ENCODE measurements around the gene TMEM63B.

DNA sequence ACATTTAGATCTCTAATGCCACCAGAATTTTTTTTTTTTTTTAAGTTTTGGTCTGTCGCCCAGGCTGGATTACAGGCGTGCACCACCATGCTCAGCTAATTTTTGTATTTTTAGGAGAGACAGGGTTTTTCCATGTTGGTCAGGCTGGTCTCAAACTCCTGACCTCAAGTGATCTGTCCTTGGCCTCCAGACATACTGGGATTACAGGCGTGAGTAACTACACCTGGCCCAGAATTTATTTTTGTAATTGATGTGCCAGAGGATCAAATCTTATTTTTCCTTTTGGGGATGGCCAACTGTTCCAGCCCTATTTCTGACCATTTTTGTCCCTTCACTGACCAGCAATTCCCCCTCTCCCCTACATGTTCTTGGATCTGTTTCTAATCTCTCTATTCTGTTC, 71.3 kb downstream of the TMEM63B start:
- TF ChIP-seq POLR2A (IDR thresholded peaks at IDR 0.05), result no peak
- TF ChIP-seq, protein P1, sequence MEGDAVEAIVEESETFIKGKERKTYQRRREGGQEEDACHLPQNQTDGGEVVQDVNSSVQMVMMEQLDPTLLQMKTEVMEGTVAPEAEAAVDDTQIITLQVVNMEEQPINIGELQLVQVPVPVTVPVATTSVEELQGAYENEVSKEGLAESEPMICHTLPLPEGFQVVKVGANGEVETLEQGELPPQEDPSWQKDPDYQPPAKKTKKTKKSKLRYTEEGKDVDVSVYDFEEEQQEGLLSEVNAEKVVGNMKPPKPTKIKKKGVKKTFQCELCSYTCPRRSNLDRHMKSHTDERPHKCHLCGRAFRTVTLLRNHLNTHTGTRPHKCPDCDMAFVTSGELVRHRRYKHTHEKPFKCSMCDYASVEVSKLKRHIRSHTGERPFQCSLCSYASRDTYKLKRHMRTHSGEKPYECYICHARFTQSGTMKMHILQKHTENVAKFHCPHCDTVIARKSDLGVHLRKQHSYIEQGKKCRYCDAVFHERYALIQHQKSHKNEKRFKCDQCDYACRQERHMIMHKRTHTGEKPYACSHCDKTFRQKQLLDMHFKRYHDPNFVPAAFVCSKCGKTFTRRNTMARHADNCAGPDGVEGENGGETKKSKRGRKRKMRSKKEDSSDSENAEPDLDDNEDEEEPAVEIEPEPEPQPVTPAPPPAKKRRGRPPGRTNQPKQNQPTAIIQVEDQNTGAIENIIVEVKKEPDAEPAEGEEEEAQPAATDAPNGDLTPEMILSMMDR (IDR thresholded peaks at IDR 0.05), result no peak

Data from lower leg skin (tissue), 3 donors.